ENCODE data around the gene KIF12.

DNA sequence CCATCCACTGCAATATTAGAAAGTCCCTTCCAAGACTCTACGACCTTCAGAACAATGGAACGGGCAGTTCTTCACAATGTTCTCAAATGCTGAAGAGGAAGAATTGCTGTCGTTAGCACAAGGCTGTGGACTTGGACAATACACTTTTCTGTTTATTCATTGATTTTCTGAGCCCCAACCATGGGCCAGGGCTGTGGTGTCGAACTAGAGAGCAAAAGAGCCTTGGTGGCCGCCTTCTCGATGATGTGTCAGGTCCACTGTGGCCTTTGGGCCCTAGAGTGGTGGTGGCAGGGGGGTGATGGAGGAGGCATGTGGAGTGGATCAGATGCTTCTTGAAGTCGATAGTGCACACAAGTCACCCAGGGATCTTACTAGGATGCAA is 18.5 kb upstream of the KIF12 start:
- TF ChIP-seq, protein P1, sequence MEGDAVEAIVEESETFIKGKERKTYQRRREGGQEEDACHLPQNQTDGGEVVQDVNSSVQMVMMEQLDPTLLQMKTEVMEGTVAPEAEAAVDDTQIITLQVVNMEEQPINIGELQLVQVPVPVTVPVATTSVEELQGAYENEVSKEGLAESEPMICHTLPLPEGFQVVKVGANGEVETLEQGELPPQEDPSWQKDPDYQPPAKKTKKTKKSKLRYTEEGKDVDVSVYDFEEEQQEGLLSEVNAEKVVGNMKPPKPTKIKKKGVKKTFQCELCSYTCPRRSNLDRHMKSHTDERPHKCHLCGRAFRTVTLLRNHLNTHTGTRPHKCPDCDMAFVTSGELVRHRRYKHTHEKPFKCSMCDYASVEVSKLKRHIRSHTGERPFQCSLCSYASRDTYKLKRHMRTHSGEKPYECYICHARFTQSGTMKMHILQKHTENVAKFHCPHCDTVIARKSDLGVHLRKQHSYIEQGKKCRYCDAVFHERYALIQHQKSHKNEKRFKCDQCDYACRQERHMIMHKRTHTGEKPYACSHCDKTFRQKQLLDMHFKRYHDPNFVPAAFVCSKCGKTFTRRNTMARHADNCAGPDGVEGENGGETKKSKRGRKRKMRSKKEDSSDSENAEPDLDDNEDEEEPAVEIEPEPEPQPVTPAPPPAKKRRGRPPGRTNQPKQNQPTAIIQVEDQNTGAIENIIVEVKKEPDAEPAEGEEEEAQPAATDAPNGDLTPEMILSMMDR (IDR thresholded peaks at IDR 0.05), result no peak
- TF ChIP-seq POLR2AphosphoS5 (IDR thresholded peaks at IDR 0.05; ENCODE audit: insufficient read depth in 1 of 2, low read depth in 1 of 2), result no peak
